RWPE2 (cell line): ENCODE data around the gene MYLIP.

Experiments used
- ATAC-seq: fragments of 200-7000 bp; cut with Tn5 transposase; 3 replicates; pipeline ENCODE4 v1.9.1; 2021; ENCODE audit warnings: low read depth
- DNase-seq: peaks from one replicate; pipeline ENCODE4 v3.0.0-alpha.2; 2020; ENCODE audit warnings: low spot score
- H3K27ac ChIP-seq: fragments of 450-650 bp; 2 replicates; pipeline ENCODE4 v1.5.1; 2017; ENCODE audit warnings: mild to moderate bottlenecking; ENCODE audit not compliant: poor library complexity, severe bottlenecking
- H3K27me3 ChIP-seq: fragments of 250-450 bp; sonication (Bioruptor Pico); 2 replicates; pipeline ENCODE4 v1.5.1; 2021; ENCODE audit warnings: mild to moderate bottlenecking, moderate library complexity; ENCODE audit not compliant: insufficient read depth, poor library complexity, severe bottlenecking
- H3K36me3 ChIP-seq: fragments of 250-450 bp; sonication (Bioruptor Pico); 2 replicates; pipeline ENCODE4 v1.5.1; 2020; ENCODE audit warnings: low read depth, mild to moderate bottlenecking, moderate library complexity
- H3K4me1 ChIP-seq: fragments of 250-450 bp; sonication (Bioruptor Pico); 2 replicates; pipeline ENCODE4 v1.5.1; 2021; ENCODE audit warnings: mild to moderate bottlenecking, moderate library complexity; ENCODE audit not compliant: insufficient read depth, poor library complexity, severe bottlenecking
- H3K4me3 ChIP-seq: fragments of 250-450 bp; sonication (Bioruptor Pico); 2 replicates; pipeline ENCODE4 v1.5.1; 2021; ENCODE audit warnings: mild to moderate bottlenecking, moderate library complexity; ENCODE audit not compliant: severe bottlenecking
- H3K9me3 ChIP-seq: fragments of 250-450 bp; sonication (Bioruptor Pico); 2 replicates; pipeline ENCODE4 v1.5.1; 2021; ENCODE audit warnings: mild to moderate bottlenecking, moderate library complexity; ENCODE audit not compliant: severe bottlenecking
- CTCF ChIP-seq: fragments of 450-650 bp; IDR thresholded peaks from one replicate; pipeline ENCODE4 v1.5.1; 2017; ENCODE audit warnings: mild to moderate bottlenecking, moderate library complexity; ENCODE audit not compliant: poor library complexity, severe bottlenecking

The MYLIP gene

GRCh38 chr6:16132909-16133308 lies 4.0 kb downstream of the MYLIP start:
- ATAC-seq (no peak), DNase-seq (no peak)
- H3K27me3 ChIP-seq, result no peaks in the 10 kb centered on the region
- no peak overlapping the region for H3K27ac ChIP-seq
- H3K9me3 ChIP-seq, result no peaks in the 10 kb centered on the region
- TF ChIP-seq CTCF, result no peak
- H3K36me3 ChIP-seq, result peaks cover 6% of the 10 kb centered on the region; the same call in 1 of the 2 replicates
- peaks cover 35% of the 10 kb centered on the region for H3K4me1 ChIP-seq
- H3K4me3 ChIP-seq, result no peak overlapping the region

GRCh38 chr6:16134430-16134829 lies 5.5 kb downstream of the MYLIP start:
- H3K36me3 ChIP-seq, result peaks cover 6% of the 10 kb centered on the region; the same call in 1 of the 2 replicates
- H3K4me3 ChIP-seq, result no peak overlapping the region
- H3K27me3 ChIP-seq, result no peaks in the 10 kb centered on the region
- H3K4me1 ChIP-seq, result peaks cover 35% of the 10 kb centered on the region
- ATAC-seq (no peak), DNase-seq (no peak)
- no peak overlapping the region for H3K27ac ChIP-seq
- H3K9me3 ChIP-seq, result no peaks in the 10 kb centered on the region
- TF ChIP-seq CTCF, result no peak

- ATAC-seq (no peak), DNase-seq (no peak)
- no peak overlapping the region for H3K27ac ChIP-seq
- H3K4me1 ChIP-seq, result peaks cover 35% of the 10 kb centered on the region
- no peaks in the 10 kb centered on the region for H3K27me3 ChIP-seq
- H3K9me3 ChIP-seq, result no peaks in the 10 kb centered on the region
- H3K4me3 ChIP-seq, result no peak overlapping the region
- peaks cover 6% of the 10 kb centered on the region; the same call in 1 of the 2 replicates for H3K36me3 ChIP-seq
- TF ChIP-seq CTCF, result no peak
These were observed 6.2 kb downstream of the MYLIP start for GRCh38 chr6:16135066-16135465.

- Histone ChIP-seq H3K27ac (no peak overlapping the region), H3K36me3 (peaks cover 6% of the 10 kb centered on the region; the same call in 1 of the 2 replicates)
- TF ChIP-seq CTCF, result no peak
These were observed 7.2 kb downstream of the MYLIP start for GRCh38 chr6:16136091-16136490.

GRCh38 chr6:16136621-16137450 lies 8.0 kb downstream of the MYLIP start:
- Histone ChIP-seq H3K27ac (no peak overlapping the region), H3K9me3 (no peaks in the 10 kb centered on the region), H3K36me3 (peaks cover 10% of the 10 kb centered on the region), H3K4me1 (peaks cover 21% of the 10 kb centered on the region), H3K27me3 (no peaks in the 10 kb centered on the region), H3K4me3 (no peak overlapping the region)
- DNase-seq, result no peak
- peak; percentile 99 for ATAC-seq
- no peak for TF ChIP-seq CTCF

More at GRCh38 chr6:16136091-16136490, 7.2 kb downstream of the MYLIP start:
- peaks cover 28% of the 10 kb centered on the region for H3K4me1 ChIP-seq
- DNase-seq, result no peak
- H3K9me3 ChIP-seq, result no peaks in the 10 kb centered on the region
- no peaks in the 10 kb centered on the region for H3K27me3 ChIP-seq
- no peak for ATAC-seq
- no peak overlapping the region for H3K4me3 ChIP-seq
